NCI-H2196 treated with DMSO at 0.1 percent for 48 hours (cell line): ENCODE results near the gene TEKT3.

ENCODE experiments used
- DNase-seq: peaks from one replicate; lab custom pipeline; 2025; ENCODE audit not compliant: unreplicated experiment; lab: John Stamatoyannopoulos, UW

The TEKT3 gene

GRCh38 chr17:15341385-15341849 is at the start of gene TEKT3:
TEKT3 (minus strand) TSS chr17:15341597; CDS start chr17:15331585, 10,012 bp downstream.
- peak; percentile 6 for DNase-seq

DNA sequence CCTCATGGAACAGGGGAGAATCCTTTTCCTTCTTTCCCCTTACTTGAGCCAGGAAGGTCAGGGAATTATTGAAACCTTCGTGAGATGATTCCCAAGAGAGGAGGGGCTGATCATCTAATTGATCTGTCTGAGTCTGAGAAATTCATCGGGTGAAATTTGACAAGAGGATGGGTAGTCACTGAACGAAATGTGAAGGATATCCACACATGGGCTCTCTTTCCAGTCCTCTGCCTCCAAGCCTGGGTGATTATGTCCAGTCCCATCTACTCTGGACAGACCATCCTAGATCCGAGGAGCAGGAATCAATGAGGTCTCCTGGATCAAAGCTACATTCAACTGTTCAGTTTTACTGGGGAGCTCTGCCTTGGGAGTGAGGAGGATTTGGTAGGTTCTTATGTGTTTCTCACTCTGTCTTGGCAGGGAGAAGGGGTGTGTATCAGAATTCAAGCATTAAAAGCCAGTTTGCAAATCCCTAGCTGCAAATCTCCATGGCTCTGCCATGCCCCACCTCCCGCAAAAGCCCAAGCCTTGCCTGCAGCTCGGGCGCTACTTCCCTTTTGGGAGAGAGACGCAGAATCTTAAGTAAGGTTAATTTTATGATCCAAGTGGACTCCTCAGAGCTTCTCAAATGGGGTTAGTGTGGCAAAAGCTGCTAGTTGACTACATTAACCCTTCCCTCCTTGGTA is 47.1 kb upstream of the TEKT3 start:
- no peak for DNase-seq

DNA sequence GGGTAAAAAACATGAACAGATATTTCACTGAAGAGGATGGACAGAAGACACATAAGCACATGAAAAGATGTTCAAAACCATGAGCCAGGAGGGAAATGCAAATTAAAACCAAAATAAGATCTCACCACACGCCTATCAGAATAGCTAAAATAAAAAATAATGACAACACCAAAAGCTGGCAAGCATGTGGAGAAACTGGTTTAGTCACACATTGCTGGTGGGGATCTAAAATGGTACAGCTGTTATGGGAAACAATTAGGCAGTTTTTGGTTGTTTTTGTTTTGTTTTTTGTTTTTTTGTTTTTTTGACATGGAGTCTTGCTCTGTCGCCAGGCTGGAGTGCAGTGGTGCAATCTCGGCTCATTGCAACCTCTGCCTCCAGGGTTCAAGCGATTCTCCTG is 44.7 kb upstream of the TEKT3 start:
- DNase-seq = no peak

DNA sequence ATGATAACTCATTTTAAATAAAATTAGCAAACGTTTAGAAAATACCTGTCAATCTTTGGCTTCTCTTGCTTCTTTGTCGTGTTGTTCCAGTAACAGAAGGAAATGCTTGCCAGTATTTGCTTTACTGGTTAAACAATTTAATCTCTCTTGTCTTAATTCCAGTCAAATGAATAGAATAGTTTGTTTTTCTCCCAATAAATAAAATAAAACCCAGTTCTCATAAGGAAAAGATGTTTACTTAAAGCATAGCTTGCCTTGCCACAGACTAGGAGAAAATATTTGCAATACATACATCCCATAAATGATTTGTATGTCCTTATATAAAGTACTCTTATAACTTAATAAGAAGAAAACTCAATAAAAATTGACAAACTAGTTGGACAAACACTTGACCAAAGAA is 43.9 kb upstream of the TEKT3 start:
- DNase-seq = no peak

- no peak for DNase-seq
These were observed 42.9 kb upstream of the TEKT3 start for GRCh38 chr17:15384142-15384787.

GRCh38 chr17:15382914-15383313 is 41.5 kb upstream of the TEKT3 start:
- no peak for DNase-seq

- DNase-seq = no peak
These were observed 40.3 kb upstream of the TEKT3 start for GRCh38 chr17:15381707-15382106.

GRCh38 chr17:15380446-15380845 is 39.0 kb upstream of the TEKT3 start:
- no peak for DNase-seq

- no peak for DNase-seq
These were observed 38.3 kb upstream of the TEKT3 start for GRCh38 chr17:15379659-15380058.

DNA sequence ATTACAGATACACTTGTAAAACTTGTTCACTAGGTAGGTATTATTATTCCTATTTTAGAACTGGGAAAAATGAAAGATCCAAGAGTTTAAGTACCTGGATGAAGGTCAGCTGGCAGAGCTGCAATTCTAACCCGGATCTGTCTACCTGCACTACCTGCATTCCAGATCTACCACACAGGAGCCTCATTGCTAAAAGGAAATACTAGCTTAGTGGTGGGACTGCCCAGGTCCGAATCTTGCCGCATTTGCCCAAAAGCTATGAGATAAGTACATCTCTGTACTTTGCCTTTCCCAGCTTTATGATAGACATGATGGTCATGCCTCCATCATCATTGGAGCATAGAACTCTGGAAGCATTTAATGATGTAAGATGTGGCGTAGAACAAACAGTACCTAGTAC is 36.8 kb upstream of the TEKT3 start:
- DNase-seq = no peak

- DNase-seq = no peak
These were observed 36.2 kb upstream of the TEKT3 start for GRCh38 chr17:15377616-15378015.

DNA sequence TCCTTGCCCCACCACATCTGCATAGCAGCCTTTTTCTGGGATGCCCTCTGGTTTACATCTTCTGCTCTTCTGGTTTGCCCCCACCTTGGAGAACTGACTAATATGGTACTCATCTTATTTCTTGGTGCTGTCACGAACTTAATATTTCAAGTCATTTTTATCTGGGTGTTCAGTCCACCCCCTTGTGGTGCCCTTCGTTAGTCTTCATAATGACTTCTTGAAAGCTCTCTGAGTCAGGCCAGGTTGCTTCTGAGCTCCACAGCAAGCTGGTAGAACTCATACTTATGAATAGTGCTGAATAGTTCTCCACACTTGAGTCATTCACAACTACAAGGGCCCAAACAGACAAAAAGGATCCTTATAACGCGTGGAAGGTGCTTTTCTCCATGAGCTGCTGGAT is 35.8 kb upstream of the TEKT3 start:
- DNase-seq = no peak

GRCh38 chr17:15371376-15372130 is 30.2 kb upstream of the TEKT3 start:
- no peak for DNase-seq

GRCh38 chr17:15368600-15368999 is 27.2 kb upstream of the TEKT3 start:
- DNase-seq = no peak

DNA sequence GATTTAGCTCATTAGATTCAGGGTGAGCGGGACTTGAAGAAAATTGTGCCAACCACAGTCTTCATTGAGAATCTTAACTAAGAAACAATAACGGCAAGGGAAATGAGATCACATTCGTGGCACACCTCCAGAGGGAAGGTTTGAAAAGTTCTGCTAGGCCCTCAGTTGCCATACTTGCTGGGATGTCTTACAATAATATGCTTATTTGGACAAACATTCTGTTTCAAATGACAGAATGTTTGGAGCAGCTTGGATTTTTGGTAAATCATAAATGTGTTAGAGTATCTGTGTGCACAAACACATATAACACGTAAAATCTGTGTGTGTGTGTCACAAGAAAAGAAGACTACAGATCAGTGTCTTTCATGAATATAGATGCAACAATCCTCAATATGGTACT is 24.6 kb upstream of the TEKT3 start:
- no peak for DNase-seq

GRCh38 chr17:15364615-15365014 is 23.2 kb upstream of the TEKT3 start:
- no peak for DNase-seq

DNA sequence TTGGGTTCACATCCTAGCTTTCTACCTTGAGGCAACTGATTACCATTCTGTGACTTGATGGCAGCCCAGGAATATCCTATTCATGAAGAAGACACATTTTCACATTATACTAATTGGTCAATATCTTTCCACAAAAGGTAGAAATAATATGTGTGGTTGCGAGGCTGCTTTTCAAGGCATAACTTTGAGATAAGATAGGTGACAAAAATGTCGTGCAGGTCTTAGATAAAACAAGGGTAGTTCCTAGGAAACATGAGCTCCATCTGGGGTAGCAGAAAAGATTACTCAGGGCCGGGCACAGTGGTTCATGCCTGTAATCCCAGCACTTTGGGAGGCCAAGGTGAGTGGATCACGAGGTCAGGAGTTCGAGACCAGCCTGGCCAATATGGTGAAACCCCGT is 22.3 kb upstream of the TEKT3 start:
- DNase-seq = no peak

DNA sequence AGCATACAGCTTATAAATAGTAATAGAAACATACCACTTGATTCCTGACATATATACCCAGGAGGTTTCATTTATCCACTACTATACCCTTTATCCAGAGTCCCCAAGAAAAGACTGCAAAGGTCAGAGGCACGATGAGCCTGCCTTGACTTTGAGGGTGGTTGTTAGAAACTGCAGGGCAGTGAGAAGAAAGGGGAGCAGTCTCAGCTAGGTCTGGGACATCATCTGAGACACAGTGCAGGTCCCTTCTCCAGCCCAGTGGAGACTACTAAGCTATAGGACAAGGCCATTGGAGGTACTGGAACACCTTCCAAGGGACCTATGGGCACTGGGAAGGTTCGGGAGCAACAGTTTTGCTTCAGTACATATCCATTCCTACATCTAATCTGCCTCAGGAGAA is 20.2 kb upstream of the TEKT3 start:
- no peak for DNase-seq

GRCh38 chr17:15361151-15361550 is 19.8 kb upstream of the TEKT3 start:
- DNase-seq = no peak

DNA sequence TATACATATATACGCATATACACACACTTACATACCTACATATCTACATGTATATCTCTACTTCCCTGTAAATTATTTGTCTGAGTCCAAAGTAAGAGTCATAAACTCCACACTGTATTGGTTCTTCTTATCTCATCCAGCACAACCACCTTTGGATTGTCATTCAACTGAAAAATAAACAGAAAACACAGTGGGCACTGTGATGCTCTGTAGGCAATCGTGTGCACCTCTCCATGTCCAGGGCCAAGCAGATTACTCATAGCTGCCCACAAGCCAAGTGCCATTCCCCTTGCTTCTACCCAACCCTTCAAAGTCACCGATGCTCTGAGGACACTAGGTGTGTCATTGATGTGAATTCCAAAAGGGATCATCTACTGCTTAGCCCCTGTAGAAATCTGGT is 12.9 kb upstream of the TEKT3 start:
- no peak for DNase-seq

GRCh38 chr17:15351925-15352324 is 10.5 kb upstream of the TEKT3 start:
- DNase-seq = no peak

GRCh38 chr17:15351478-15351840 is 10.1 kb upstream of the TEKT3 start:
- DNase-seq = no peak
